Activated gamma-delta T cell treated with Interleukin-2 at 50 U/mL for 16 hours (primary cell): ENCODE data around the gene C2CD2.

Source experiments
- DNase-seq: peaks from one replicate; pipeline ENCODE4 v3.0.0-alpha.2; 2020

Gene C2CD2

DNA sequence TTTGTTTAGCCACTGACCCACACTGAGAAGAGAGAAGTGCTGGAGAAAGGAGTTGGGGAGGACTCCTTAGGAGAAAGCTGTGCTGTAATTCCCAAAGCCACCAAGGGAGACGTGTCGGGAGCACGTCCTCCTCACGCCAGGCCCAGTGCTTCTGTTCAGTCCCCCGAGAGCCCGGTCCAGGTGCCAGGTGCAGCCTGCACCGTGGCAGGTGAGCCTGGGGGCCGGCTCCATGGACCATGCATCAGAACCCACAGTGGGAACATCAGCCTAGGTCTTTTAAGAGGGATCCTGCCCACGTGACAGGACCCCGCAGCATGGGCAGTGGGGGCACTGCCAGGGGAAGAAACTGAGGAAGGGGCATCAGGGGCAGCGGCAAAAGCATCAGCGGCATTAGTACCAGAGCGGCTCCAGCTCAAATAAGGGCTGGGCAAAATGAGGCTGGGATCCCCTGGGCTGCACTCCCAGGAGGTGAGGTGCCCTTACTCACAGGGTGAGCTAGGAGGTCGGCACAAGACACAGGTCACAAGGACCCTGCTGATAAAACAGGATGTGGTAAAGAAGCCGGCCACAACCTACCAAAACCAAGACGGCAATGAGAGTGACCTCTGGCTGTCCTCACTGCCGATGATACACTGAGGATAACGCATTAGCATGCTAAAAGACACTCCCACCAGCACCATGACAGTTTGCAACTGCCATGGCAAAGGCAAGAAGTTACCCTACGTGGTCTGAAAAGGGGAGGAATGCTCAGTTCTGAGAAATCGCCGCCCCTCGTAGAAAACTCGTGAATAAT lies 50.1 kb downstream of the C2CD2 start:
- DNase-seq: no peak

DNA sequence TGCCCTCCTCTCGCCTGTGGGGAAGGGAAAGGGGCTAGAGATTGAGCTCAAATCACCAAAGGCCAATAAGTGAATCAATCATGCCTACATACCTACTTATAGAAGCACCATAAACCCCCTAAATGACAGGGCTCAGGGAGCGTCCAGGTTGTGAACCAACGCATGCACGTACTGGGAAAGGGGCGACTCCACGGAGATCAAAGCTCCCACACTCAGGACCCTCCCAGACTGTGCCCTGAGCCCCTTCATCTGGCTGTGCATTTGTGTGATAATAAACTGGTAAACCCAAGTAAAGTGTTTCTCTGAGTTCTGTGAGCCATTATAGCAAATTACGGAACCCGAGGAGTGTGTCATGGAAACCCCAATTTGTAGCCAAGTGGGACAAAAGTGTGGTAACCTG lies 50.9 kb downstream of the C2CD2 start:
- DNase-seq: no peak

DNA sequence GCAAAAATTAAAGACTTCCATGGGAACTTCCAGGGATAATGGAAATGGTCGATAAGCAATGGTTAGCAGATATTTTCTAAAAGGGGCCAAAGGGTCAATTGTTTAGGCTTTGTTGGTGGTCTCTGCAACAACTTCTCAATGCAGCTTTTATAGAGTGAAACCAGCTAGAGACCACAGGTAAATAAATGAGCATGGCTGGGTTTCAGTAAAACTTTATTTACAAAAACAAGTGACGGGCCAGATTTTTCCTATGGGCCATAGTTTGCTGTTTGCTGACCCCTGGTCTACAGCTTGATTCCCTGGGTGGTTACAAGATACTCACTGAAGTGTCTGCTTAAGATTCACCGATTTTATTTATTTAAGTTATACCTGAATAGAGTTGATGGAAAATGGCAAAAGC lies 52.0 kb downstream of the C2CD2 start:
- DNase-seq: no peak

DNA sequence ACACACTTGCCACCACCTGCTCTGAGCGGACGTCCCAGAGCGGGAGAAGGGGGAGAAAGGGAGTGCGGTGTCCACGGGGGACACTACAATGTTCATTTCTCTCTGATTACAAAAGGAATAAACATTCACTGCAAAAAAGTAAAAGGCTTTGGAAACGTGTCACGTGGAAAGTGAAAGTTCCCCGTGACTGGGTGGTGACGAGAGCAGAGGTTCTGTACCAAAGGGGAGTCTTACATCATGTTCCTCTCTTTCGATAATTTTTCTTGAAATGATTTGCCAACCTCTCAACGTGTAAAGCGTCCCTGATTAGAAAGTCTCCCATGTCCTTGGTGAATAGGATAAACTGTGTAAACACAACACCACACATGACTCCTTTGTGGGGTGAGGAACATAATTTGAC lies 52.7 kb downstream of the C2CD2 start:
- no peak for DNase-seq

DNA sequence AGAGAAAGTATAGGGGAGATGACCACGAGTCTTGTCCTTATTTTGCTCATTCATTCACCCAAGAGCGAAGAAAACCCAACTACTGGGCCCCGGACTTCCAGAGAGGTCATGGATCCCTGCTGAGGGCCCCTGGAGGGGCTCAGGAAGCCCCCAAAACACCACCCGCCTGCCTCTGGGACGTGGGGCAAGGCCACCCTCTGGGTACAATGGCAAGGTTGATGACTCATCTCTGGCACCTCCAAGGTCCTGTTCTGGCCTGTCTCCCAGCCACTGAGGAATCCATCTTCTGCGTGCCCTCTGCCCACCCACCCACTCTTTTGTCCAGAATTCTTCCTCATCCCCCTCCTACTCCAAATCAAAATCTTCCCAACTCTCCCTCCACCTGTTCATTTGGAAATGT lies 53.4 kb downstream of the C2CD2 start:
- DNase-seq: no peak

DNA sequence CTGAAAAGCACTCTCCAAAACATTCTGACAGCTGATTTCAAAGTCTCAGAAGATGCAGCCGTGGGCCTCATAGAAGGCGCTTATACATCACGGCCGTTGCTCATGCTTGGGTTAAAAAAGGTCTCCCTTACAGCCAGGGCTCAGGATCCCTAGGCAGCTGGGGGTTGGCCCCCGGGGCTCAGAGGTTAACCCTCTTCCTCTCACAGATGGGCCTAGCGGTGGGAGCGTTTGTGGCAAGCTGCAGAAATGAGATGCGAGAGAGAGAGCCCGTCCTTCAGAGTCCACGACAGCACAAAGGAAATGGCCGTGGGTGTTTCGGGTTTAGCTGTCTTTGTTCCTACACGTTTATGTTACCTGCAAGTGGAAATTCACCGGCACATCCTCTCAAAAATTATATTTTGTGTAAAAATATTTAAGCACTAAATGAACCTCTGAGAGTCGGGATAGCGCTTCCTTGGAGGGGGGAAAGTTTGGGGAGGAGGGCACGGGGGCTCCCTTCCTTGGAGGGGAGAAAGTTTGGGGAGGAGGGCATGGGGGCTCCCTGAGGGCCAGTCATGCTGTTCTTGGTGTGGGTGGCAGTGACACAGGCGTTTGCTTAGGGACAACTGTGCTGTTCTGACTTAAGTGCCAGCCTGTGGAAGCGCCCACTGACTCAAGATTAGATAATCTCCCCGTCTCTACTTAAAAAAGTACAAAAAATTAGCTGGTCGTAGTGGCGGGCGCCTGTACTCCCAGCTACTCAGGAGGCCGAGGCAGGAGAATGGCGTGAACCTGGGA lies 54.2 kb downstream of the C2CD2 start:
- peak; percentile 39 for DNase-seq

DNA sequence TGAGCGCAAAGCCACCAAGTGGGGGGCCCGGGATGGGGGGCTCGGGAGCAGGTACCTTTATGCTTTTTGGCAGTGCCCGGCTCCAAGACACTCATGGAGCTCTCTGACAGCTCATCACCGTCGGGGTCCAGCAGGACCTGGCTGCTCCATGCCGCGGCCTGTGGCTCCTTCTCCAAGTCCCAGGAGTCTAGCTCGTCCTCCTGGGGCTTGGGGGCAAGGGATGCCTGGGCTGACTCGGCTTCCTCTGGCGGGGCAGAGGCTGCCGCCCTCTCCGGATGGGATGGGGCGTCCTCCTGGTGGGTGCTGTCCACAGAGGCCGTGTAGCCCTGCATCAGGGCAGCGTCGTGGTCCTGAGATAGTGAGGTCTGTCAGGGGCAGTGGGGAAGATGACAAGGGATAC lies 54.8 kb downstream of the C2CD2 start:
- DNase-seq: no peak

DNA sequence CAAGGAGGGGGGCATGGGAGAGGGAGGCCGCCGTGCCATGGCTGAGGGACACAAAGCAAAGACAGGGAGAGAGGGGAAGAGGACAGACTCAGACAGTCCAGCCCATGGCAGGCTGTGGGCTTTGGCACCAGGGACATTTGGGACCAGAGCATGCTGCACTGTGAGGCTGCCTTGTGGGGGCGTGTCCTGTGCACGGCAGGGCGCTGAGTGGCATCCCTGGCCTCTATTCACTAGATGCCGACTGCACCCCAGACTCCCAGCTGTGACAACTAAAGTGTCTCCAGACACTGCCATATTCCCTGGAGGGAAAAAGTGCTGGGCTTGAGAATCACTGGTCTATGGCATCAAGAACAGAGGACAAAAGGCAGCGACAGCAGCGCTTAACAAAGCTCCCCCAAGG lies 56.1 kb downstream of the C2CD2 start:
- DNase-seq: no peak

DNA sequence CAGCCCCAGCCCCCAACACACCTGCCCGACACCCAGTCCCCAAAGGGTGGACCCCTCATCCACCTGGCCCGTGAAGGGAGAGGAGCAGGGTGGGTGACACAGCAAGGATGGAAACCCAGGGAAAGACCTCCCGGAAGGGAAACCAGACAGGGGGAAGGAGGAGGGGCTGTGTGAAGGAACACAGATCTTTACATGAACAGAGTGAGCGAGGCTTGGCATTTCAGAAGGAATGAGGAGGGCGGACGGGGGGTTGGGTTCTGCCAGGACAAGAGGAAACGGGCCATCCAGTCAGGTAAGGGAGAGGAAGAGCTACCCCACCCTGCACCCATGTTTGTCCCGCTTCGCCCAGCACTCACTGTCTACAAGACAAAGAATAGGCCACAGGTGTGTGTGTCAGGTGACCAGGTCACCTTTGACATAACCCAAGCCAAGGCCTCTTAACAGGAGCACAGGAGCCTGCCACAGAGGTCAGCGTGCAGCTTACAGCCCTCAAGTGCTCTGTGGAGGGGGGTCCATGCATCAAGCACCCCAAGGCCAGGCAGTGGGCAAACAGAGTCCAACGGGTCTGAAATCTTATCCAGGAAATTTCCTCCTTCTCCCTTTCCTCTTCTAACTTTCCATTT lies 56.7 kb downstream of the C2CD2 start:
- no peak for DNase-seq

DNA sequence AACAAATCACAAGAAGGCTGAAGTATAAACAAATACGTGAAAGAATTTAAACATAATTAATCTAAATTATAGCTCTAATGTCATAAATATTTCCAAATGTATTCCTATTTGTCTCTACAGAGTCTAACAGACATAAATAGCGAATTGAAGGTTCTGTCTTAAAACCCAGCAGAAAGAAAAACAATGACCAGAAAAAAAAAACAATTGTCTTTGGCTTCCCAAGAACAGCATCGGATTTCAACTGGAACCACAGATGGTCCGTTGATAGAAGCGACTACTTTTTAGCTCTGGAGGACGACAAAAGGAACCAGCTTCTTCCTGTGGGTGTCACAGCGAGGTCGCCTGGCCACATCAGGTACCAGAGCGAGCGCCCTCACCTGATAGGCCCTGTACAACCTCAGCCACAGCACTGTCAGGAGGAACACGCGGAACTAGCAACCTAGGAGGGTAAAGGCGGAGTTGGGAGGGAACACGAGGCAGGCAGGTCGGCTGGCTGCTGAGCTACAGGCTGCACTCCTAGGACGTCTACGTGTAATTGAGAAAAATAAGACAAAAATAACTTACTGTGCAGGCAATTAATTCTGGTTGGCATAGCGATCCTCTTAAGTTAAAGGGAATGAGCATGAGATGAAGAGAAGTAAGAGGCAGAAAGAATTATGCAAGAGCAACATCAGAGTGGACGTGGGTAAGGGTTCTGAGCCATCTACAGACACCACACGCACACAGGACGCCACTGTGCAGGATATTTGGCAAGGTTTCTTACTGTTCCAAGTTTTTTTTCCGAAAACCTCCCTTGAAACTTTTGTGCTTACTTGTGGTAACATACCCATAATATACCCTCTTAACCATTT lies 58.0 kb downstream of the C2CD2 start:
- peak; percentile 59 for DNase-seq

DNA sequence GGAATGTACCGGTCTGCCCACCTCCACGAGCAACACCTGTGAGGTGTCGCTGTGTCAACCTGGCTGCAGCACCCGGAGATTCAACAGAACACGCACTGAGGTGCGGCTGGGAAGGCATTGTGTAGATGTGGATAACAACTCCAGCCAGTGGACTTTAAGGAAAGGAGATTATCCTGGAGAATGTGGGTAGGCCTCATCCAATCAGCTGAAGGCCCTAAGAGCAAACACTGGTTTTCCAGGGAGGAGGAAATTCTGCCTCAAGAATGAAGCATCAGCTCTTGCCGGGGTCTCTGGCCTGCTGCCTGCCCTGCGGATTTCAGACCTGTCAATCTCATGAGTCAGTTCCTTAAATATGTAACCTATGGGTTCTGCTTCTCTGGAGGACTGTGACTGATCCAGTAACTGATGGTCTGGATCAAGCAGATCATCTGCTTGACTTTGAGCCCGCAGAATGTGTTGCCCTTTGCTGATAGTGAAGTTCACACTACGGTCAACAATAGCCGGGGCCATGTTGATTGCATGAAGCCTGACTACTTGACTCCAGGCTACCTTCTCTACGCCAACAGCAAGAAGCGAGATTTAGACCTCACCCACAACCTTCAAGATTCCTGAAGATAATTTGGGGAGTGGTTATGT lies 58.8 kb downstream of the C2CD2 start:
- DNase-seq: no peak

DNA sequence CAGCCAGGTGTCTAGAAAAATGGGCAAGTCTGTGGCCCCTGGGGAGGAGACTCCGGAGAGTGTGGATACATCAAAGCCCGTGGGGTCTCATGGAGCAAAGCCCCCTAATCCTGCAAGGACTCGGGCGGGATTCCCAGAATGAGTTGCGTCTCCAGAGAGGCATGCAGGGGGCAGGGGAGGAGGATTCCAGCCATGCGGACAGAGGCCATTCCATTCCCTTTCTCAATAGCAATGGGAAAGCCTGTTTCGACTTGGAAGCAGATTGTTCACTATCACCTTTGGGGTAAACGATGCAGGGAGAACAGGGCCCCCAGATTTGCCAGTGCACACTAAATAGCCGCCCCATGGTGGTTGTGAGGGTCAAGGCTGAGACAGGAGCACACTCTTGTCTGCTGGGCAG lies 59.3 kb downstream of the C2CD2 start:
- DNase-seq: no peak

DNA sequence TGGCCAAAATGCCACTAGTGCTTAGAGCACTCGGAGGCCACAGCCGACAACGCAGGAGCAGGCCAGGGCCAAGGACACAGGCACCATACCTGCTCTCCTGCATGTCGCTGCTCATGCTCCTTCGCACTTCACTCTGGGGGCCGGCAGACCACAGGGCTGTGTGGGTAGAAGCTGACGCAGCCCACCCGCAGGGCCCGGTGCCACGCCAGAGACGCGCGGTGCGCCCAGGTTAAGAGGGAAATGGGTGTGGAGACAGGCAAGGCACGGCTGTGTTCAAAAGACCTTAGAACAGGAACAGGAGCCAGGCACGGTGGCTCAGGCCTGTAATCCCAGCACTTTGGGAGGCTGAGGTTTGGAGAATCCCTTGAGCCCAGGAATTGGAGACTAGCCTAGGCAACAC lies 61.1 kb downstream of the C2CD2 start:
- no peak for DNase-seq

DNA sequence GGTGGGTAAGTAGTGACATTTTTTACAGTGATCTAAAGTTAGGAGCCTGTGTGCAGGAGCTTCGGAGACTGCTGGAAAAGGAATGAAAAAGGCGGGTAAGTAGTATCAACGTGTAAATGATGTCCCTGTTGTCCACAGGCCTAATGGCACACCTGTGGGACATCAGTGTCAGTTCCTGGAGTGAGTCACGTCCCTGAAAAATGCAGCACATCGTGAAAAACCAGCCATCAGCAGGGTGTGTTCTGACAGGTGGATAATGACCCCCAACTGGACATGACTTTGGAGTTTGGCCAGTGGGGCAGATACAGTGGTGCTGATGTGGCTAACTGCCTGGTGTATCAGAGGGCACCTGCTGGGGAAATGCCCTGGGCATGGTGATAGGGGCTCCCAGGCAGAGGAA lies 62.7 kb downstream of the C2CD2 start:
- no peak for DNase-seq

DNA sequence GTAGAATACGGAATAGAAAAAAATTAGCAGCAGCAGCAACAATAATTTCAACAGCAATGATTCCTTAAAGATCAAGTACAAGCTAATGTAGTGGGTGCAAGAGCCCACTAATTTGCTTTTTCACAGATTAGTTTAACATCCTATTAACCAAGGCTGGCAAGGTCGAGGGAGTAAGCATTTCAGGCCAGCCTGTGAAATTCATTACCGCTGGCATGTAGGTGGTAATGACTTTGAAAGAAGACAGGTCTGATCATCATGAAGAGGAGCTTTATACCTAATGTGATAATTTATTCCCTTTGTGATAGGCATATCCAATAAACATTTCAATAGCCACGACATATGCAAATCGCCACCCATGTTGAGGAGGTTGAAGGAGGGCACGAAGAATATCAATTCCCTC lies 63.5 kb downstream of the C2CD2 start:
- DNase-seq: no peak

DNA sequence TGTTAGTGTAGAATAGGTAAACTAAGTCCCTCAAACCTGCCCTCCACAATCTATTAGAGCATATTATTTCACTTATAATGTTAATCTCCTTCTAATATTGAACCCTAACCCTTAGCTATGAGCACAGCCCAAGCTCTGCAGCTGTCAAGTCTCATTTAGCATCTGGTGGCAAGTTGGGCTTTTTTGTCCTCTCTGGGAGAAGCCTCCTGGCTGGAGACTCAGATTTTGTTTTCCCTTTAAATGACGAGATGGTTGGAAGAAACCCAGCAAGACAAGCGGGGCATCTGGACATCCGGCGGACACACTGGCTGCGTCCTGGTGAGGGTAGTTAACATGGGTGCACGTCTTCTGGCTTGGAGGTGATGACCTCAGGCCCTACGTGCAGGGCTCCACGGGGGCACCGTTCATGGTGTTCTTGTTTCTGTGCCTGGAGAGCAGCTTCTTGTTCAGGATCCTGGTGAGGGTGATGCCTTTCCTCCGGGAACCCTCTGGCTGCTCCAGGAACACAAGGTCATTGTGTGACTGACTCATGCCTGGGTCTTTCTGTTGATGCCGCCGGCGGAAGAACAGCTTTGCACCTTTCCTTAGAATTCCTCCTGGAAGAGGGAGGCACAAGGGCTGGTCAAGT lies 65.0 kb downstream of the C2CD2 start:
- no peak for DNase-seq

DNA sequence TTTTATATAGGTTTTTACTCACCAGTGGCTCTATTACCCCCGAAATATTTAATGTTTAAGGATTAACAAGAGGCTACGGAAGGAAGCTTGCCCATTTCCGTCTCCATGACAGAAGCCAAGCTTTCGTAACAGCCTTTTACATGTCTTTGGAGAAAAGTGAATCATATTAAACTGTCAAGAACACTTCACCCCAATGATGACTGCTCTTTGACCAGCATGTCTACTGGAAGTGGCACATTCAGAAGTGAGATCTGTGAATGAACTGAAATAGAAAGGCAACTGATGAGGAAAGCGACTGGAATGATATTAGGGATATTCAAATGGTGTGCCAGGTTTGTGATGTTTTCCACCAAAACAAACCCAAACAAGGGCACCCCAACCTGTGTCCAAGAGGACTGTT lies 66.2 kb downstream of the C2CD2 start:
- DNase-seq: no peak

DNA sequence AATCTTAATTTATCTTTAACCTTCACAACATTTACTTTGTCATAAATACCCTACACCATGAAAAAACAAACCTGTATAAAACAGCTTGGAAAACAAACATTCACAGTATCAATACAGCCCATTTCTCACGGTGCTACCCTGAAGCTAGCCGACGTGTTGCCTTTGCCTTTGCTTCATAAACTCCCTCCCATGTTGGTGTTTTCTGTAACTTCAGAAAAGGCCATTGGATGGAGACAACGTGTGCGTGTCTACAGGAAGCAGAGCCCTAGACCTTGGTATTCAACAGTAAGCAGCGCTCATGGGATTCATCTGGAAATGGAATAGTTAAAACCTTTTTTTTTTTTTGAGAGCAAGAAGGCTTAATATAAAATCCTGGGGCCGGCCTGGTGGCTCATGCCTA lies 67.5 kb downstream of the C2CD2 start:
- DNase-seq: no peak

DNA sequence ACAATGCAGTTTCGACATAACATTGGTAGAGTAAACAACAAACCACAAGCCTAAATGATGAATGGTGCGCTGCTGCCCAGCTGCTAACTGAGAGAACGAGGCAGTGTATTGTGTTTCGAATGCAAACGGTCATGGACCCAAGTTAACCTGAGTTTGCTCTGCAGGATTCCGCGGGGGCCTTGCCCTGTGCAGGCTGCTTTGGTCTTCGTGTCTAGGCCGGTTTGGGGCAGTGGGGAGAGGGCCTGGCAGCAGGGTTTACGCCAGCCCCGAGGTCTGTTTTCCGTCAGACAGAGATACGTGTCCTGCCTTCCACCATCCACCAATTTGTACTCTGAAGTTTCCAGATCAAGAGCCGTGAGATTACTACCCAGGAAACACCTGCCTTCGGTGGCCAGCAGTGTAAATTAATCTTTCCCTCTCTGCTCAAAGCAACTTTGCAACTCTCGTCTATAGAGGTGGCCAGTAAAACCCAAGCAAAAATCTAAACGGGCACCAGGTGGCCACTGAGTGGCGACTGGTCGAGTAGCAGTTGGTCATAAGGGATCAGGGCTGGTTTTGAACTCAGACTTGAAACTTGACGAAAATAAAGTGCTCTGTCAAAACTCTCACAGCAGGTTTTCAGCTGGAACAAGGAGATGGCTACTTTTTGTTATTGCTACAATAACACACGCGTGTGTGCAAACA lies 68.3 kb downstream of the C2CD2 start:
- DNase-seq: no peak

DNA sequence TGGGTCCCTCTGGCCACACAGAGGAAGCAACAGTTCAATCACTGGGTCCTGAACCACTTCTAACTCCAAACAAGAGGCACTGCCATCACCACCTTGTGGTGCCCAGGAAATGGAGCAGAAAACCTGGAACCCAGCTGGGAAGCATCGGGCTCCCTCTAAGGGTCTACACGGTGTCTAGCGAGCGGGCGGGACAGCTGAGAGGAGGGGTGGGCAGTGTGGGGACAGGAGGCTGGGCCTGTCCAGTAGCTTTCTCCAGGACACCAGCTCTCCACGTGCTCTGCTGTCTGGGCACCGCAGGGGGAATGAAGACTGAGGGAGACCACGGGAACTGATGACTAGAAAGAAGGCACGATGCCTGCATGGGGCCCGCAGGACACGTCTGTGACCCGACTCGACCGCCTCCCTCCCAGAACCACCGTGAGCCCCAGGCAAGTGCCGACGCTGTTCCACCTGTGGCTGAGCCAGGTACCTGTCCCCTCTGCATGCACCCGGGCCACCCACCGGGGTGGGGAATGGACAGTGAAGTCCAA lies 69.3 kb downstream of the C2CD2 start:
- no peak for DNase-seq

DNA sequence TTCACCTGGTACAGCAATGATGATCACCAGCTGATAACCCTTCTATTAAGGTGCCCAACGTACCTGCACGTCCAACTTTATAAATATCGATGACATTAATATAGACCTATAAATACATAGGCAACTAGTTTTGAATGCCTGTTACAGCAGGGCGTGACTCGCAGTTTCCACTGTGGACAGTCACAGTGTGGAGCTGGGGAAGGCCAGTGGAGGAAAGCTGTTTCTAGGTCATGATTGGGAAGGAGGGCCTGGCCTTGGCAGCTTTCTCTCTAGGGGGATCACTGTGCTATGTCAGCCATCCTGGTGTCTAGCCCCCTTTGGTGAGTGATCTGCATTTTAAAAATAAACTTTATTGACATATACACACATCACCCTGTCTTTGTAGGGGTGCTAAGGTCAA lies 70.2 kb downstream of the C2CD2 start:
- no peak for DNase-seq
